ENCODE measurements around the gene TAF11L12.
"Not testable (repeated sequence)": the region's sequence is repeated elsewhere in the genome, so short reads cannot be mapped to it uniquely, and the experiment has no call there.

Gene TAF11L12

GRCh38 chr5:17604951-17605350, 5.2 kb upstream of the TAF11L12 start:
- Histone ChIP-seq H3K4me3 (ENCODE audit: low read length) (no peak overlapping the region), H3K27me3 (ENCODE audit: control insufficient read depth, low read length) (no peaks in the 10 kb centered on the region), H3K4me2 (ENCODE audit: low read length) (no peak overlapping the region), H3K79me2 (ENCODE audit: control insufficient read depth, low read length) (no peaks in the 10 kb centered on the region), H3K4me1 (ENCODE audit: control insufficient read depth, low read length) (no peaks in the 10 kb centered on the region), H3F3A (ENCODE audit: control insufficient read depth, insufficient read depth) (no peaks in the 10 kb centered on the region), H4K20me1 (ENCODE audit: control insufficient read depth, insufficient read depth, low read depth, low read length) (no peaks in the 10 kb centered on the region), H3K9me2 (replicated peaks; ENCODE audit: control insufficient read depth, low read length) (no peaks in the 10 kb centered on the region), H3K36me3 (ENCODE audit: control insufficient read depth, low read length) (no peaks in the 10 kb centered on the region), H3K9me3 (ENCODE audit: control insufficient read depth, insufficient read depth, low read length) (no peaks in the 10 kb centered on the region), H3K27ac (ENCODE audit: low read depth, low read length) (no peak overlapping the region)
- TF ChIP-seq CTCF (IDR thresholded peaks at IDR 0.05; ENCODE audit: low read depth, low read length, poor library complexity, severe bottlenecking), result no peak
- no peak for TF ChIP-seq EZH2phosphoT487 (IDR thresholded peaks at IDR 0.05; ENCODE audit: borderline replicate concordance, low read length)

- H3K27ac ChIP-seq (ENCODE audit: low read depth, low read length); H3K4me3 ChIP-seq (ENCODE audit: low read length); H3K27me3 ChIP-seq (ENCODE audit: control insufficient read depth, low read length); H4K20me1 ChIP-seq (ENCODE audit: control insufficient read depth, insufficient read depth, low read depth, low read length); H3K9me3 ChIP-seq (ENCODE audit: control insufficient read depth, insufficient read depth, low read length); H3K9me2 ChIP-seq (replicated peaks; ENCODE audit: control insufficient read depth, low read length); H3F3A ChIP-seq (ENCODE audit: control insufficient read depth, insufficient read depth); H3K79me2 ChIP-seq (ENCODE audit: control insufficient read depth, low read length); H3K4me1 ChIP-seq (ENCODE audit: control insufficient read depth, low read length); H3K36me3 ChIP-seq (ENCODE audit: control insufficient read depth, low read length); H3K4me2 ChIP-seq (ENCODE audit: low read length): not testable (repeated sequence)
Measured at GRCh38 chr5:17607461-17607860, 2.7 kb upstream of the TAF11L12 start.

- Histone ChIP-seq H4K20me1 (ENCODE audit: control insufficient read depth, insufficient read depth, low read depth, low read length) (no peaks in the 10 kb centered on the region), H3F3A (ENCODE audit: control insufficient read depth, insufficient read depth) (no peaks in the 10 kb centered on the region), H3K4me1 (ENCODE audit: control insufficient read depth, low read length) (no peaks in the 10 kb centered on the region), H3K4me2 (ENCODE audit: low read length) (no peak overlapping the region), H3K27me3 (ENCODE audit: control insufficient read depth, low read length) (no peaks in the 10 kb centered on the region), H3K4me3 (ENCODE audit: low read length) (no peak overlapping the region), H3K9me3 (ENCODE audit: control insufficient read depth, insufficient read depth, low read length) (no peaks in the 10 kb centered on the region), H3K27ac (ENCODE audit: low read depth, low read length) (no peak overlapping the region), H3K79me2 (ENCODE audit: control insufficient read depth, low read length) (no peaks in the 10 kb centered on the region), H3K9me2 (replicated peaks; ENCODE audit: control insufficient read depth, low read length) (no peaks in the 10 kb centered on the region), H3K36me3 (ENCODE audit: control insufficient read depth, low read length) (no peaks in the 10 kb centered on the region)
- TF ChIP-seq EZH2phosphoT487 (IDR thresholded peaks at IDR 0.05; ENCODE audit: borderline replicate concordance, low read length) (no peak), CTCF (IDR thresholded peaks at IDR 0.05; ENCODE audit: low read depth, low read length, poor library complexity, severe bottlenecking) (no peak)
Measured at GRCh38 chr5:17614872-17615605, 4.8 kb downstream of the TAF11L12 start.

GRCh38 chr5:17619354-17619753, 9.2 kb downstream of the TAF11L12 start:
- Histone ChIP-seq H3K4me1 (ENCODE audit: control insufficient read depth, low read length) (no peaks in the 10 kb centered on the region), H3K79me2 (ENCODE audit: control insufficient read depth, low read length) (no peaks in the 10 kb centered on the region), H3F3A (ENCODE audit: control insufficient read depth, insufficient read depth) (no peaks in the 10 kb centered on the region), H3K27me3 (ENCODE audit: control insufficient read depth, low read length) (no peaks in the 10 kb centered on the region), H3K9me2 (replicated peaks; ENCODE audit: control insufficient read depth, low read length) (no peaks in the 10 kb centered on the region), H3K9me3 (ENCODE audit: control insufficient read depth, insufficient read depth, low read length) (no peaks in the 10 kb centered on the region), H3K4me2 (ENCODE audit: low read length) (no peak overlapping the region), H3K36me3 (ENCODE audit: control insufficient read depth, low read length) (no peaks in the 10 kb centered on the region), H3K4me3 (ENCODE audit: low read length) (no peak overlapping the region), H4K20me1 (ENCODE audit: control insufficient read depth, insufficient read depth, low read depth, low read length) (no peaks in the 10 kb centered on the region), H3K27ac (ENCODE audit: low read depth, low read length) (no peak overlapping the region)
- no peak for TF ChIP-seq CTCF (IDR thresholded peaks at IDR 0.05; ENCODE audit: low read depth, low read length, poor library complexity, severe bottlenecking)
- no peak for TF ChIP-seq EZH2phosphoT487 (IDR thresholded peaks at IDR 0.05; ENCODE audit: borderline replicate concordance, low read length)

Data from DOHH2 (cell line).